Osteocyte (in vitro differentiated cells): ENCODE results near the gene ERO1A. TPM values are rescaled to one million over a fixed set of nuclear protein-coding genes. Genes with fewer than 3 reads are reported as not detected.
A peak's percentile ranks its signal among the peaks of the same experiment; 100 is the strongest.

ENCODE experiments used
- DNase-seq: peaks from one replicate; pipeline ENCODE4 v3.0.0; 2021; ENCODE audit warnings: mixed read lengths; ENCODE audit not compliant: unreplicated experiment; ENCODE audit errors: extremely low spot score
- H3K27ac Mint-ChIP-seq: one replicate; pipeline ENCODE4 v1.8.0; 2021; ENCODE audit warnings: mild to moderate bottlenecking, mixed read lengths; ENCODE audit not compliant: unreplicated experiment
- H3K27me3 Mint-ChIP-seq: one replicate; pipeline ENCODE4 v1.8.0; 2021; ENCODE audit warnings: mixed read lengths; ENCODE audit not compliant: unreplicated experiment
- H3K36me3 Mint-ChIP-seq: one replicate; pipeline ENCODE4 v1.8.0; 2021; ENCODE audit warnings: mixed read lengths; ENCODE audit not compliant: unreplicated experiment
- H3K4me1 Mint-ChIP-seq: one replicate; pipeline ENCODE4 v1.8.0; 2021; ENCODE audit warnings: mixed read lengths; ENCODE audit not compliant: unreplicated experiment
- H3K4me3 Mint-ChIP-seq: one replicate; pipeline ENCODE4 v1.8.0; 2021; ENCODE audit warnings: mild to moderate bottlenecking, moderate library complexity, mixed read lengths; ENCODE audit not compliant: unreplicated experiment
- H3K9me3 Mint-ChIP-seq: one replicate; pipeline ENCODE4 v1.8.0; 2021; ENCODE audit warnings: mixed read lengths; ENCODE audit not compliant: unreplicated experiment
- total RNA-seq: library from RNA; stranded (reverse); gene quantifications from 2 replicates; pipeline ENCODE4 v1.2.1, GENCODE V29; 2021
- TF ChIP-seq, protein P1 (sequence below): fragments of 200-600 bp; sonication (generic); IDR thresholded peaks from 2 replicates; pipeline ENCODE4 v1.5.0; 2021; ENCODE audit warnings: antibody characterized with exemption, mild to moderate bottlenecking, moderate library complexity

Gene ERO1A
- total RNA-seq, 1 donor from 2014 or later = 38.5 TPM

GRCh38 chr14:52706286-52706685, 10.9 kb upstream of the ERO1A start:
- peaks cover 25% of the 10 kb centered on the region for H3K36me3 Mint-ChIP-seq
- H3K27me3 Mint-ChIP-seq = no peaks in the 10 kb centered on the region
- no peaks in the 10 kb centered on the region for H3K9me3 Mint-ChIP-seq
- no peak for DNase-seq
- peak overlapping the region; percentile 99 for H3K4me3 Mint-ChIP-seq
- H3K4me1 Mint-ChIP-seq = peaks cover 33% of the 10 kb centered on the region
- TF ChIP-seq, protein P1, sequence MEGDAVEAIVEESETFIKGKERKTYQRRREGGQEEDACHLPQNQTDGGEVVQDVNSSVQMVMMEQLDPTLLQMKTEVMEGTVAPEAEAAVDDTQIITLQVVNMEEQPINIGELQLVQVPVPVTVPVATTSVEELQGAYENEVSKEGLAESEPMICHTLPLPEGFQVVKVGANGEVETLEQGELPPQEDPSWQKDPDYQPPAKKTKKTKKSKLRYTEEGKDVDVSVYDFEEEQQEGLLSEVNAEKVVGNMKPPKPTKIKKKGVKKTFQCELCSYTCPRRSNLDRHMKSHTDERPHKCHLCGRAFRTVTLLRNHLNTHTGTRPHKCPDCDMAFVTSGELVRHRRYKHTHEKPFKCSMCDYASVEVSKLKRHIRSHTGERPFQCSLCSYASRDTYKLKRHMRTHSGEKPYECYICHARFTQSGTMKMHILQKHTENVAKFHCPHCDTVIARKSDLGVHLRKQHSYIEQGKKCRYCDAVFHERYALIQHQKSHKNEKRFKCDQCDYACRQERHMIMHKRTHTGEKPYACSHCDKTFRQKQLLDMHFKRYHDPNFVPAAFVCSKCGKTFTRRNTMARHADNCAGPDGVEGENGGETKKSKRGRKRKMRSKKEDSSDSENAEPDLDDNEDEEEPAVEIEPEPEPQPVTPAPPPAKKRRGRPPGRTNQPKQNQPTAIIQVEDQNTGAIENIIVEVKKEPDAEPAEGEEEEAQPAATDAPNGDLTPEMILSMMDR = no peak
- peak overlapping the region; percentile 98 for H3K27ac Mint-ChIP-seq

GRCh38 chr14:52703664-52704063, 8.3 kb upstream of the ERO1A start:
- no peaks in the 10 kb centered on the region for H3K9me3 Mint-ChIP-seq
- H3K27me3 Mint-ChIP-seq = no peaks in the 10 kb centered on the region
- H3K27ac Mint-ChIP-seq = no peak overlapping the region
- H3K4me1 Mint-ChIP-seq = peaks cover 25% of the 10 kb centered on the region
- TF ChIP-seq, protein P1 = no peak
- no peak for DNase-seq
- peaks cover 2% of the 10 kb centered on the region for H3K36me3 Mint-ChIP-seq
- no peak overlapping the region for H3K4me3 Mint-ChIP-seq

DNA sequence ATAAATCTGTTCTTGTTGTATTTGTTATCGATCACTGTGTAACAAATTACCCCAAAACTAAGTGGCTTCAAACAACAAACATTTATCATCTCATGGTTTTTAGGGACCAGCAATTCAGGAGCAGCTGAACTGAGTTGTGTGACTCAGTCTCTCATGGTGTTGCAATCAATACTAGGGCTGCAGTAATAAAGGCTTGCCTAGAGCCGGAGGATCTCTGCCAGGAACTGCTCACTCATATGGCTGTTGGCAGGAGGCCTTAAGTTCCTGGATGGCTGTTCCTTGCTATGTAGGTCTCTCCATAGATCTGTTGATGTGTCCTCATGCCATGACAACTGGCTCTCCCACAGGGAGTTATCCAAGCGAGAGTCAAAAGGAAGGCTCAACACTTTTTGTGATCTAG, 7.9 kb upstream of the ERO1A start:
- H3K4me3 Mint-ChIP-seq = no peak overlapping the region
- peaks cover 21% of the 10 kb centered on the region for H3K4me1 Mint-ChIP-seq
- no peaks in the 10 kb centered on the region for H3K36me3 Mint-ChIP-seq
- H3K27ac Mint-ChIP-seq = no peak overlapping the region
- H3K9me3 Mint-ChIP-seq = no peaks in the 10 kb centered on the region
- no peak for DNase-seq
- no peaks in the 10 kb centered on the region for H3K27me3 Mint-ChIP-seq
- TF ChIP-seq, protein P1 = no peak

GRCh38 chr14:52701223-52701622, 5.9 kb upstream of the ERO1A start:
- TF ChIP-seq, protein P1 = no peak
- H3K4me1 Mint-ChIP-seq = peaks cover 7% of the 10 kb centered on the region
- no peak overlapping the region for H3K4me3 Mint-ChIP-seq
- H3K36me3 Mint-ChIP-seq = no peaks in the 10 kb centered on the region
- DNase-seq = no peak
- H3K27ac Mint-ChIP-seq = no peak overlapping the region
- H3K9me3 Mint-ChIP-seq = no peaks in the 10 kb centered on the region
- H3K27me3 Mint-ChIP-seq = no peaks in the 10 kb centered on the region

GRCh38 chr14:52700701-52701172, 5.4 kb upstream of the ERO1A start:
- no peak overlapping the region for H3K27ac Mint-ChIP-seq
- no peaks in the 10 kb centered on the region for H3K27me3 Mint-ChIP-seq
- no peaks in the 10 kb centered on the region for H3K36me3 Mint-ChIP-seq

More at GRCh38 chr14:52700701-52701172, 5.4 kb upstream of the ERO1A start:
- Mint-ChIP-seq H3K9me3 (no peaks in the 10 kb centered on the region), H3K4me3 (no peak overlapping the region), H3K4me1 (peaks cover 7% of the 10 kb centered on the region)
- TF ChIP-seq, protein P1 = no peak
- DNase-seq = no peak
